AG09319 (cell line): ENCODE results near the gene SIRT6.
"Not testable (repeated sequence)": the region's sequence is repeated elsewhere in the genome, so short reads cannot be mapped to it uniquely, and the experiment has no call there.

Experiments used
- DNase-seq: peaks from one replicate; pipeline ENCODE4 v3.0.0-alpha.2; 2010; ENCODE audit warnings: low read depth; ENCODE audit errors: extremely low read depth
- TF ChIP-seq, protein P1 (sequence below): IDR thresholded peaks from 2 replicates; pipeline ENCODE4 v1.5.1; 2011; ENCODE audit warnings: low read depth, mild to moderate bottlenecking, inconsistent platforms, low read length, moderate library complexity

Gene SIRT6

DNA sequence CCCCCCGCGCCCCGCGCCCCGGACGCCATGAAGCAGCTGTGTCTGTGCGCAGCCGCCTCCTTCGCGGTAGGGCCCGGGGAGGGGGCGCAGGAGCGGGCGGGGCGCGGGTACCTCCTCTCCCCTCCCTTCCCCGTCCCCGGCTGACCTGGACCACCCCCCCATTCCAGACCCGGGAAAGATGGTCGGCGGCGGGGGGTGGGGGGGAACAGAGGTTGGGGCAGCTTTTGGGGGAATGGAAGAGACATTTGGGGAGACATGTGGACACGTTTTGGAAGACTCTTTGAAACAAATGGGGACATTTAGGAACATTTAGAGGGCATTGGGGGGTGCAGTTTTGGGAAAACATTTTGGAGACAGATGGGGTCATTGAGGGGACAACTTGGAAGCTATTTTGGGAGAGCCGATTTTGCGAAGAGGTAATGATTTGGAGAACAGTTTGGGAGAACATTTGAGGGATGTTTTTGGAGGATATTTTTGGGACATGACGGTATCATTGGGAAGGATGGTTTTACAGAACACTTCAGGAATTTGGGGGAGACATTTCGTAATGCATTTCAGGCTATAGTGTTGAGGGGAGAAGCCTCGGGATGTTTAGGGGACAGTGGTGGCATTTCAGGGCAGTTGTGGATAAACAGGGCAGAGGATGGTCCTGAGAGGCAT, 16.2 kb upstream of the SIRT6 start:
- TF ChIP-seq, protein P1, sequence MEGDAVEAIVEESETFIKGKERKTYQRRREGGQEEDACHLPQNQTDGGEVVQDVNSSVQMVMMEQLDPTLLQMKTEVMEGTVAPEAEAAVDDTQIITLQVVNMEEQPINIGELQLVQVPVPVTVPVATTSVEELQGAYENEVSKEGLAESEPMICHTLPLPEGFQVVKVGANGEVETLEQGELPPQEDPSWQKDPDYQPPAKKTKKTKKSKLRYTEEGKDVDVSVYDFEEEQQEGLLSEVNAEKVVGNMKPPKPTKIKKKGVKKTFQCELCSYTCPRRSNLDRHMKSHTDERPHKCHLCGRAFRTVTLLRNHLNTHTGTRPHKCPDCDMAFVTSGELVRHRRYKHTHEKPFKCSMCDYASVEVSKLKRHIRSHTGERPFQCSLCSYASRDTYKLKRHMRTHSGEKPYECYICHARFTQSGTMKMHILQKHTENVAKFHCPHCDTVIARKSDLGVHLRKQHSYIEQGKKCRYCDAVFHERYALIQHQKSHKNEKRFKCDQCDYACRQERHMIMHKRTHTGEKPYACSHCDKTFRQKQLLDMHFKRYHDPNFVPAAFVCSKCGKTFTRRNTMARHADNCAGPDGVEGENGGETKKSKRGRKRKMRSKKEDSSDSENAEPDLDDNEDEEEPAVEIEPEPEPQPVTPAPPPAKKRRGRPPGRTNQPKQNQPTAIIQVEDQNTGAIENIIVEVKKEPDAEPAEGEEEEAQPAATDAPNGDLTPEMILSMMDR: no peak
- no peak for DNase-seq

DNA sequence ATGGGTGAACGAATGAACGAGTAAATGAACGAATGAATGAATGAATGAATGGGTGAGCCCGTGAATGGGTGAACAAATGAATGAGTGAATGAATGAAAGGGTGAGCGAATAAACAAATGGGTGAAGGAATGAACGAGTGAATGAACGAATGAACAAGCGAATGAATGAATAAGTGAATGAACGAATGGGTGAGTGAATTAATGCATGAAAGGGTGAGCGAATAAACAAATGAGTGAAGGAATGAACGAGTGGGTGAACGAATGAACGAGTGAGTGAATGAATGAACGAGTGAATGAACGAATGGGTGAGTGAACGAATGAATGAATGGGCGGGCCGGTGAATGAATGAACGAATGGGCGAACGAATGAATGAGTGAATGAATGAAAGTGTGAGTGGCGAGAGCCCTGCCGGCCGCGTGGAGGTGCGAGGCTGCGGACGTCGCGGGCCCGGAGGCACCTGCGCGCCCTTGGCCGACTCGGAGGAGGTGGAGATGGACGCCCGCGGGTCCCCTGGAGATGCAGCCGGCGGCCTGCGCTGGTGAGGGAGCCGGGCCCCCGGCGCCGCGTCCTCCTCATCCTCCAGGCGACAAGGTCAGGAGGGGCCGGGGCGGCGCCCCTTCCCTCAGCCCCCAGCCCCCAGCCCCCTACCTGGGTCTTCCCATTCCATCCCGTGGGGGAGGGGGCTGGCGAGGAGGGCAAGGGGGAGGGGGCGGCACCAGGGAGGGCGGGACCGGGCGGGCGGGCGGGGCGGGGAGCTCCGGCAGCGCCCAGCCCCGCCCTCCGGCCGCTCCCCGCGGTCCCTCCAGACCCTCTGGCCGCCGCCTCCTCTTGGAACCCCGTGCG, 15.5 kb upstream of the SIRT6 start:
- TF ChIP-seq, protein P1: no peak
- DNase-seq: no peak

DNA sequence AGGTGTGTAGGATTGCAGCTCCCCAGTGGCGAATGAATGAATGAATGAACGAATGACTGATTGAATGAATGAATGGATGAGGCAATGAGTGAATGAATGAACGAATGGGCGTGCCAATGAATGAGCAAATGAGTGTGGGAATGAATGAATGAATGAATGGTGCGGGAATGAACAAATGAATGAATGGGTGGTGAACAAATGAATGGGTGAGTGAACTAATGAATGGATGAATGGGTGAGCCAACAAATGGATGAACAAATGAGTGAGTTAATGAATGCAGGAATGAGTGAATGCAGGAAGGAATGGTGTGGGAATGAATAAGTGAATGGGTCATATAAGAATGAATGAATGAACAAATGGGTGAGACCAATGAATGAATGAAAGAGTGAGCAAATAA, 14.9 kb upstream of the SIRT6 start:
- no peak for DNase-seq
- TF ChIP-seq, protein P1: no peak

DNA sequence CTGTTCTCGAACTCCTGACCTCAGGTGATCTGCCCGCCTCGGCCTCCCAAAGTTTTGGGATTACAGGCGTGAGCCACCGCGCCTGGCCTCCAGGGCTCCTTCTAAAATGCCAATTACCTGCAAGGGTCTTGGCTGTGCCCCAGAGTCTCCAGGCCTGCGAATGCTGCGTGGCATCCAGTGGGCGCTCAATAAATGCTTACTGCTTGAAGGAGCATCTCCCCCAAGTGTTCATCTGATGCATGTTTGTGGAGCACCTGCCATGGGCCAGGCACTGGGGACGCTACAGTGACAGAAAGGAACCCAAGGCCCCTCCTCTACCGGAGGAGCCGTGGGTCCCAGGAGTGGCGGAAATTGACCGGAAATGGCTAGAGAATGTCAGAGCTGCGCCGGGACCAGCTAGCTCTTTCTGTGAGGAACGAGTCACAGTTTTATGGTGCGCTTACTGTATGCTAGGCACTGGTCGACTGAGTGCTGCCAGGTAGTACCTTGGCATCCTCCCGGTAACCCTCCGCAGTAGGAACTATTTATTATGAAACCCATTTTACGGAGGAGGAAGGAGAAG, 14.3 kb upstream of the SIRT6 start:
- DNase-seq: no peak
- TF ChIP-seq, protein P1: no peak

DNA sequence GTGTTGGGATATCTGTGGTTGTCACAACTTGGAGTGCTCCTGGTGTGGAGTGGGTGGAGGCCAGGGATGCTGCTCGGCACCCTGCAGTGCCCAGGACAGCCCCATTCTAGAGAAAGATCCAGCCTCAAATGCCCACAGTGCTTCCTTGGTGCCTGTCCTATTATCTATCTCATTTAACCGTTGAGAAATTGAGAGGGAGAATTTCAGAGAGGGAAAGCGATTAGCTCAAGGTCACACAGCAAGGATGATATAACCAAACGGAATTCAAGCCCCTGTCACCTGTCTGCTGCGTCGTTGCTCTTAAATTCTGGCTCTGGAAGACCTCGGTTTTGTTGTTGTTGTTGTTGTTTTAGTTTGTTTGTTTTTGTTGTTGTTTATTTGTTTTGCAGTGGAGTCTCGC, 13.6 kb upstream of the SIRT6 start:
- TF ChIP-seq, protein P1: no peak

DNA sequence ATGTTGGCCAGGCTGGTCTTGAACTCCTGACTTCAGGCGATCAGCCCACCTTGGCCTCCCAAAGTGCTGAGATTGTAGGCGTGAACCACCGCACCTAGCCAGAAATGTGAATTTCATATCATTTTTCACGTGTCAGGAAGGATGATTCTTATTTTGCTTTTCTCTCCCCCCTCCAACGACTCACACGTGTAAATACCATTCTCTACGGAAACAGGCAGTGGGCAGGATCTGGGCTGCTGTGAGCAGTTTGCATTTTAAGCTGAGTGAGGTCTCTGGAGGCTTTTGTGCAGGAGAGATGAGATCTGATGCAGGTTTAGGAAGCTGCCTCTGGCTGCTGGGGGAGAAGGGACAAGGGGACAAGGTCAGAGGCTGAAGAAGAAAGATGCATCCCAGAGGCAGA, 12.0 kb upstream of the SIRT6 start:
- DNase-seq: no peak
- TF ChIP-seq, protein P1: no peak

More for the DNA sequence above, 13.6 kb upstream of the SIRT6 start:
- DNase-seq: no peak

DNA sequence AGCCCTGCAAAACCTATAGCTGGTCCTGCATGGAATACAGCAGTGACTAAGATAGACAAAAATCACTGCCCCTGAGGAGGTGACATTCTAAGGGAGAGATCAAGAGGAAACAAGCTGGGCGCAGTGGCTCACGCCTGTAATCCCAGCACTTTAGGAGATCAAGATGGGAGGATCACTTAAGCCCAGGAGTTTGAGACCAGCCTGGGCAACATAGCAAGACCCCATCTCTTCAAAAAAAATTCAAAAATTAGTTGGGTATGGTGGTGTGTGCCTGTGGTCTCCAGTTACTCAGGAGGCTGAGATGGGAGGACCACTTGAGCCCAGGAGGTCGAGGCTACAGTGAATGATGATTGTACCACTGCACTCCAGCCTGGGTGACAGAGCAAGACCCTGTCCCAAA, 10.2 kb upstream of the SIRT6 start:
- not testable (repeated sequence) for DNase-seq
